ENCODE measurements around the gene KLHDC8B. TPM values are rescaled to one million over a fixed set of nuclear protein-coding genes. Genes with fewer than 3 reads are reported as not detected.

KLHDC8B gene
- total and polyA plus RNA-seq, 3 donors from 2014 or later, result 55.8 to 78.2 (median 56.6) TPM

- DNase-seq, result no peak
- 83 to 100% methylated on average over 4 to 8 of the region's 8 CpGs for WGBS, 2 donors
- Histone ChIP-seq H3K9me3 (no peaks in the 10 kb centered on the region), H3K4me1 (peaks cover 32% of the 10 kb centered on the region), H3K27ac (no peak overlapping the region), H3K36me3 (ENCODE audit: low read depth, missing control alignments) (no peaks in the 10 kb centered on the region), H3K27me3 (no peaks in the 10 kb centered on the region), H3K4me3 (no peak overlapping the region)
- TF ChIP-seq CTCF (IDR thresholded peaks at IDR 0.05) (no peak), POLR2A (IDR thresholded peaks at IDR 0.05) (no peak)
- intact Hi-C loops (cut with DNase I; ENCODE audit: low total_unique reads), result loop anchor here (10.0 kb wide), 1 partner anchor 279 kb away; no protein-coding TSS in a partner anchor
Observed at GRCh38 chr3:49175530-49175929, 4.1 kb downstream of the KLHDC8B start.

GRCh38 chr3:49177073-49177472, 5.7 kb downstream of the KLHDC8B start:
- no peak for DNase-seq
- H3K36me3 ChIP-seq (ENCODE audit: low read depth, missing control alignments), result no peaks in the 10 kb centered on the region
- H3K9me3 ChIP-seq, result no peaks in the 10 kb centered on the region
- H3K4me3 ChIP-seq, result no peak overlapping the region
- 81 to 94% methylated on average over 2 of the region's 2 CpGs for WGBS, 2 donors
- no peaks in the 10 kb centered on the region for H3K27me3 ChIP-seq
- H3K4me1 ChIP-seq, result peaks cover 26% of the 10 kb centered on the region
- no peak for TF ChIP-seq CTCF (IDR thresholded peaks at IDR 0.05)
- TF ChIP-seq POLR2A (IDR thresholded peaks at IDR 0.05), result no peak
- intact Hi-C loops (cut with DNase I; ENCODE audit: low total_unique reads), result loop anchor here (10.0 kb wide), 1 partner anchor 278 kb away; no protein-coding TSS in a partner anchor
- H3K27ac ChIP-seq, result no peak overlapping the region

DNA sequence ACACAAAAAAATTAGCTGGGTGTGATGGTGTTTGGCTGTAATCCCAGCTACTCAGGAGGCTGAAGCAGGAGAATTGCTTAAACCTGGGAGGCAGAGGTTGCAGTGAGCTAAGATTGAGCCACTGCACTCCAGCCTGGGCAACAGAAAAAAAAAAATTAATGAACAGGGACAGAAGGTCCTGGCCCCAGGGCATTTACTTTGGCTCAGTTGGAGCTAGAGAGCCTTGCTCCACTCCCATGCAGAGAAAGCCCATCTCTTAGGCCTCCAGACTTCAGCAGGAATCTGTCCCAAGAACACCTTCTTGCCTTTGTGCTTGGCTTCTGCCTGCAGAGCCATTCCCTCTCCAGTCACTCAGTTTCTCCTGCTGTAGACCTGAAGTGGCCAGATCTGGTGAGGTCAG, 8.7 kb downstream of the KLHDC8B start:
- Histone ChIP-seq H3K27me3 (no peaks in the 10 kb centered on the region), H3K9me3 (no peaks in the 10 kb centered on the region), H3K36me3 (ENCODE audit: low read depth, missing control alignments) (no peaks in the 10 kb centered on the region), H3K4me3 (no peak overlapping the region), H3K4me1 (no peaks in the 10 kb centered on the region), H3K27ac (no peak overlapping the region)
- DNase-seq, result no peak
- intact Hi-C loops (cut with DNase I; ENCODE audit: low total_unique reads), result no loop called here
- no peak for TF ChIP-seq CTCF (IDR thresholded peaks at IDR 0.05)
- TF ChIP-seq POLR2A (IDR thresholded peaks at IDR 0.05), result no peak

GRCh38 chr3:49181351-49181750, 10.0 kb downstream of the KLHDC8B start:
- no peaks in the 10 kb centered on the region for H3K36me3 ChIP-seq (ENCODE audit: low read depth, missing control alignments)
- no peak overlapping the region for H3K27ac ChIP-seq
- 61 to 77% methylated on average over 6 of the region's 6 CpGs for WGBS, 2 donors
- DNase-seq, result no peak
- H3K9me3 ChIP-seq, result no peaks in the 10 kb centered on the region
- no peak for TF ChIP-seq POLR2A (IDR thresholded peaks at IDR 0.05)
- TF ChIP-seq CTCF (IDR thresholded peaks at IDR 0.05), result no peak
- H3K27me3 ChIP-seq, result no peaks in the 10 kb centered on the region
- intact Hi-C loops (cut with DNase I; ENCODE audit: low total_unique reads), result no loop called here
- no peaks in the 10 kb centered on the region for H3K4me1 ChIP-seq
- no peak overlapping the region for H3K4me3 ChIP-seq

DNA sequence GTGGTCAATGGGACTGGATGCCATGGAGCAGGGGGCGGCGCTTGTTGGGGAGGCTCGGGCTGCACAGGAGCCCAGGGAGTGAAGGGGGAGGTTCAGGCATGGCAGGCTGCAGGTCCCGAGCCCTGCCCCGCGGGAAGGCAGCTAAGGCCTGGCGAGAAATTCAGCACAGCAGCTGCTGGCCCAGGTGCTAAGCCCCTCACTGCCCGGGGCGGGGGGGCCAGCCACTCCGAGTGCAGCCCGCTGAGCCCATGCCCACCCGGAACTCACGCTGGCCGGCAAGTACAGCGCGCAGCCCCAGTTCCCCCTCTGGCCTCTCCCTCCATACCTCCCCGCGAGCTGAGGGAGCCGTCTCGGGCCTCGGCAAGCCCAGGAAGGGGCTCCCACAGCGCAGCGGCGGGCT, 11.3 kb downstream of the KLHDC8B start:
- TF ChIP-seq POLR2A (IDR thresholded peaks at IDR 0.05) (no peak), CTCF (IDR thresholded peaks at IDR 0.05) (no peak)
- Histone ChIP-seq H3K9me3 (no peaks in the 10 kb centered on the region), H3K4me3 (peak overlapping the region; percentile 29 to 38), H3K27ac (no peak overlapping the region), H3K4me1 (no peaks in the 10 kb centered on the region), H3K36me3 (ENCODE audit: low read depth, missing control alignments) (no peaks in the 10 kb centered on the region), H3K27me3 (no peaks in the 10 kb centered on the region)
- intact Hi-C loops (cut with DNase I; ENCODE audit: low total_unique reads), result no loop called here
- 61 to 92% methylated on average over 10 to 24 of the region's 24 CpGs for WGBS, 2 donors
- no peak for DNase-seq

Measured in testis (tissue), 3 donors.